HG02973 (cell line): ENCODE results near the gene CHST15.

ENCODE experiments used
- ATAC-seq: cut with Tn5 transposase; IDR thresholded peaks from one replicate; pipeline ENCODE4 v1.9.1; 2021; ENCODE audit warnings: moderate library complexity; ENCODE audit not compliant: unreplicated experiment

The CHST15 gene

DNA sequence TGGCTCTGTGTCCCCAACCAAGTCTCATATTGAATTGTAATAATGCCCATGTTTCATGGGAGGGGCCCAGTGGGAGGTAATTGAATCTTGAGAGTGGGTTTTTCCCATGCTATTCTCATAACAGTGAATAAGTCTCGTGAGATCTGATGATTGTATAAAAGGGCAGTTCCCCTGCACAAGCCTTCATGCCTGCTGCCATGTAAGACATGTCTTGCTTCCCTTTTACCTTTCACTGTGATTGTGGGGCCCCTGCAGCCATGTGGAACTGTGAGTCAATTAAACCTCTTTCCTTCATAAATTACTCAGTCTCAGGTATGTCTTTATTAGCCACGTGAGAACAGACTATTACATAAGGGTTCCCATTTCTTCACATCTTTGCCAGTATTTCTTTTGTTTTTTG is 104.7 kb downstream of the CHST15 start:
- ATAC-seq, result no peak

DNA sequence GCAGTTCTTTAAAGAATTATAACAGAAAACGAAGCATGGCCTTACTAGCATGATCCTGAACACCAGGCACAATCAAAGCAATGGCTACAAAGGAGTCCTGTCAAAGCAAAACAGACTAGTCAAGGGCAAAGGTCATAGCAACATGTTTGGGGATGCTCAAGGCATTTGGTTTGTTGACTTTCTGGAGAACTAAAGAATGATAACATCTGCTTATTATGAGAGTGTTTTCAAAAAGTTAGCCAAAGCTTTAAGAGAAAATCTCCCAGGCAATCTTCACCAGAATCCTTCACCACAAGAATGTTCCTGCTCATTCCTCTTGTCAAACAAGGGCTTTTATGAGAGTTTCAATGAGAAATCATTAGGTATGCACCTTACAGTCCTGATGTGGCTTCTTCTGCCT is 106.7 kb downstream of the CHST15 start:
- no peak for ATAC-seq

DNA sequence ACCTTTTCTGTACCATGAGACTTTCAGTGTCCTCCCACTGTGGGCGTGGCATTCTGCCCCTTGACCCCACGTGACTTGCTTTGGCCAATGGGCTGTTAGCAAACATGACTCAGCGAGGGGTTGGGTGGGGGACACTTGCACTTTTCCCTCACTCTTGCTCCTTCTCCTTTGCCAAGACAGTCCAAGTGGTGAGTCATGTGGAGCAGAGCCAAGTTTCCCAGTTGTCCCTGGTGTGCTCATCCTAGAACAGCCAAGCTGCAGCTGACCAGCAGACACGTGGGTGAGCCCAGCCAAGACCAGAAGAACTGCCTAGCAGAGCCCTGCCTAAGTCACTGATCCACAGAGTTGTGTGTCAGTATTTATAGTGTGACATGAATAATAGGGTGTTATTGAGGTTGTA is 119.0 kb downstream of the CHST15 start:
- ATAC-seq, result no peak

DNA sequence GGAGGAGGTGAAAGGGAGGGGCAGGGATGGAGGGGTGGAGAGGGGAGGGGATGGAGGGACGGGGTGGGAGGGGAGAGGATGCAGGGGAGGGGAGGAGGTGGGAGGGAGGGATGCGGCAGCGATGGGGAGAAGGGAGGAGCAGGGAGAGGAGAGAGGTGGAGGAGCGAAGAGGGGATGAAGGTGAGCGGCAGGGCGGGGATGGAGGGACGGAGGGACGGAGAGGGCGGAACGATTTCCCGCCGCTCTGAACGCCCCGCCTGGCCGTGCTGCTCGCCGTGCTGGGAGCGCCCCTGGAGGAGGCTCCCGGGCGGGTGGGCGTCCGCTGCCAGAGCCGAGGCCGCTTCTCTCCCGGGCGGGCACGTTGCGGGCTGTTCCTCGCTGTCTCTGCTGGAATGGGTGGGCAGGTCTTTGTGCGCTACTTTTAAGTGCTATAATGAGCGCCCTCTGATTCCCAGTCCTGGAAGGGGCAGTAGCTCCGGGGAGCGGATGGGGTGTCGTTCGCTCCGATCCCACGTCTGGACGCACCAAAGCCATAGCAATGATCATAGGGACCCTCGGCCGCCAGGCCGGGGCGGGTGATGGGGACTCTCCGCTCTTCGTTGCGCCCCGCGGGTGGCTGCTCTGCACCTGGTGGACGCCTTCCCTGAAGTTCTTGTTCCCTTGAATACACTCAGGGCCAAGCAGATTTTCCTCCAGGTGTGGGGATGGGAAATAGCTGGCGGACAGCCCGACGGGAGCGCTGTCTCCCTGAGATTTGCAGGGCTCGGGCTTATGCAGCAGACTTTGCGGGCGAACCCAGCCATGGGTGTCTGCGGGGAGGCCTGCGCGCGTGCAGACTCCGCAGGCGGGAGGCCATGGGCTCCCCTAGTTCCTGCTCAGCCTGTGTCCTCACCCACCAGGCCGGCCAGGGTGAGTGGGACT is 120.7 kb downstream of the CHST15 start:
- no peak for ATAC-seq

DNA sequence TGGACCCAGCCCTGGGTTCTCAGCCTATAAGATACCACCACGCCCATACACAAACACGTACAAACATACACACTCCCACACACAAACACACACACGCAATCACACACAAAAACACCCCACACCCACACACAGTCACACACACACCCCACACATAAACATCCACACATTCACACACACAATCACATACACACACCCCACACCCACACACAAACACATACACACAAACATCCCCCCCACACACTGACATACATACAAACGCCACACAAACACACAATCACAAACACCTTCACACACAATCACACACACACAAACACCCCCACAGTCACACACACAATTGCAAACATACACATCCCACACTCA is 122.5 kb downstream of the CHST15 start:
- ATAC-seq, result no peak

DNA sequence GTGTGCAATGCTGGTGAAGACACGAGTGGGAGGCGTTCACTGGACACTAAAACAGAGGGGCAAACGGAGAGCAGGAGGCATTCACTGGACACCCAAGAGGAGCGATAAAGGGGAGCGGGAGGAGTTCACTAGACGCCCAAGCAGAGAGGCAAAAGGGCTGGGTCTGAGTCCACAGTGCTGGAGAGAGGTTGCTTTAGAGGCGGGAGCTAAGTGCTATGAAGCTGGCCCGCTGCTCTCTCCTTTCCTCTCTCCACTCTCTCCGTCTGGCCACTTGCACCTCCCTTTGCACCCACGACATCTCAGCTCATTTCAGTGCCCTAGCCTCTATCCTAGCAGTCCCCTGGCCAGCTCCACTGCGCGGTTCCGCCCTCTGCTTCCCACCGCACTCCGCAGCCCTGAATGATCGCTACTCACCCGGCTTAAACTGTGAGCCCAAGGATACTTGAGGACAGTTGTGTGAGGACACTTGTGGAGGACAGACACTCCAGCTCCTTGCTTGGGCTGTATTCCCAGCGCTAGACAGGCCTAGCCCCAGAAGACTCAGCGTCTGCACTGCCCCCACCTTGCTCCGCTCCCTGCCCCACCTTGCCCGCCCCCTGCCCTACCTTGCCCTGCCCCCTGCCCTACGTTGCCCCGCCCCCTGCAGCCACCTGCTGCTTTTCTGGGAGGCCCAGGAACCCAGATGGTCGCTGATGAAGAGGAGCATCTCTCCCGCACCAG is 123.0 kb downstream of the CHST15 start:
- no peak for ATAC-seq

DNA sequence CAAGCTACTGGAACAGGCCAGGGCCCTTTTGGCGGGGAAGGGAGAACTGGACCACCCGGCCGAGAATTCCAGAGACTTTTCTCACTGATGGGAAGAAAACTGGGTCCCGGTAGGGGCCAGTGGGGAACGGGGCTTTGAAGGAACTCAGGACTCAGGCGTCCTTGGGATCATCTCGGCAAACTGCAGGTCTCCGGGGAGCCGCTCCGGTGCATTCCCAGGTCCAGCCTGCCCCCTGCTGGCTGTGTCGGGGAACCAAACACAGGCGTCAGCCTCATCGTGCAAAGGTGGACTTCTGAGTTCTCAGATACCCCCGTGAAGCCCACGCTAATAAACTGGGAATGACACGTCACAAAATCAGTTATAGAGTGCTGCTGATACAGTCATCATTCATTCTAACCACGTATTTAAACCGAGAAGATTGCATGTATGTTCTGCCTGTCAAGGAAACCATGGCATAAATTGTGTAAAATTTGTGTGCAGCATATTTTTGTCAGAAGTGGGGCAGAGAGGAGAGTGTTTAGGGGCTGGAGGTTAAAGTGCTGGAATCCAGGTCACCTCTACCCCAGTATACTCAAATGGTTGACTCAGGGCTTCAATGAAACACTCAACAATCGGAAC is 125.7 kb downstream of the CHST15 start:
- ATAC-seq, result no peak

DNA sequence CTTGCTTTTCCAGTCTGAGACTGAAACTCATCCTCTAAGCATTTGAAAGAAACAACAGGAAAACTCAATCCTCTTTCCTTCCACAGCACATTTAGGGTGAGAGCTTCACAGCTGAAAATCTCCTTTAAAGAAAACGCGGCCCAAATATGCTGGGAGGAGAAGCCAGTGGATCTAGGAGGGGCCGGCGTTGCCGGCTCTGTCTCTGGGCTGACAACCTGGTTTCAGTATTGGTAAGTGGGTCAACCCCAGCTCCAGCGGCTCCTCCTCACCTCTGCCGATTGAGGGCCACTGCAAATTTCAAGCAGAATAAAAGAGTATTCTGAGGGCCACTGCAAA is 126.5 kb downstream of the CHST15 start:
- ATAC-seq, result no peak

DNA sequence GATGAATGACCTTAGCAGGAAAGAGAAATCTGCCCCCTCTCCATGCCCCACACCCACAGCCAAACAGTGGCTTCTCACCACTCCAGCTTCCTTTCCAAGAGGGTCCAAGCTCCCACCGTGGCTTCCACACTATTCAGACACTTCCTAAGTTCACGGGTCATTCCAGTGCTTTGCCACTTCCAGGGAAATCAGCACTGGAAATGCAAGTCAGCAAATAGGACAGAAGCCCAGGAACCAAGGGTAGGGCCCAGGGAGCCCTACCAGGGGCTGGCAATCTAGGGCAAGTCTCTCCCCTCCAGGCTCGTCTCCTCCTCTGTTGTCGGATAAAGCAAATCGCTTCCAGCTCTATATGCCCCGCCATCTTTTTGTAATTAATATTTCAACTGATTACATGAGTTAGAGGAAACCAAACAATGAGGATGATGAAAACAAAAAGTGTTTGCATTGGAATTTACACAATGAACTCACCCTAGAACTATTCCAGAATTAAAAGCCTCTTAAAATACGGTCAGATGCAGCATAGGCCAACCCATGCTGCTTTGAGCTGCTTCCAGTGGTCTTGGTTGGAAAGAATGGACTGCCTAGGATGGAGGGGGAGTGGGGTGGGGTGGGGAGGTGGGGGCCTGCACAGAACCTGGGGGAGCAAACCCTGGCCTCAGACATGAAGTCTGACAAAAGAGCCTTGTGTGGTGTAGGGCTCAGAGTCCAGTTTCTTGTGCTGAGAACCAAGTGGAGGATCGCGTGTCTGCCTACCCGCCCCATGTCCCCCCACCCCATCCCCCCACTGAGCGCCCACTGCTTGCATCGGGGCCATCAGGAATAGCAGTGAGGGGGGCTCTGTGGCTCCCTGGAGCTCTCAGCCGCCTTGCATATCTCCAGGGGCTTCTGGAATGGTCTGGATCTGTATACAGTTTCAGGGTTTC is 127.2 kb downstream of the CHST15 start:
- no peak for ATAC-seq

DNA sequence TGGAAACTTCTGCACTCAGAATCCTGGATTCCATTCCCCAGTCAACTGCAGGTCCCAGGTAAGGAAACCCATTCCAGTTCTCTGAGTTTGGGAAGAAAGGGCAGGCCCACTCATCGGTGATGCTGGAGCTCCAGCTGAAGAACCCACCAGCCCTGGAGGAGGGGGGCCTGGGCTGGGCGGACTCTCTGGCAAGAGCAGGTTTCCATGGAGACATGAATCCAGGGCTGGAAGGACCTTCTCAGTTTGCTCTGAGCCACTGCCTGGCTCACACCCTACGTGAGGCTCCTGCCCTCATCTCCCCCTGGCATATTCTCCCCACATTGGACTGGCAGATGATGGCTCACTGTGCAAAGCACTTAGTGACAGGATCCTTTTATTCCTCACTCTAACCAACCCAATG is 128.4 kb downstream of the CHST15 start:
- ATAC-seq, result no peak

DNA sequence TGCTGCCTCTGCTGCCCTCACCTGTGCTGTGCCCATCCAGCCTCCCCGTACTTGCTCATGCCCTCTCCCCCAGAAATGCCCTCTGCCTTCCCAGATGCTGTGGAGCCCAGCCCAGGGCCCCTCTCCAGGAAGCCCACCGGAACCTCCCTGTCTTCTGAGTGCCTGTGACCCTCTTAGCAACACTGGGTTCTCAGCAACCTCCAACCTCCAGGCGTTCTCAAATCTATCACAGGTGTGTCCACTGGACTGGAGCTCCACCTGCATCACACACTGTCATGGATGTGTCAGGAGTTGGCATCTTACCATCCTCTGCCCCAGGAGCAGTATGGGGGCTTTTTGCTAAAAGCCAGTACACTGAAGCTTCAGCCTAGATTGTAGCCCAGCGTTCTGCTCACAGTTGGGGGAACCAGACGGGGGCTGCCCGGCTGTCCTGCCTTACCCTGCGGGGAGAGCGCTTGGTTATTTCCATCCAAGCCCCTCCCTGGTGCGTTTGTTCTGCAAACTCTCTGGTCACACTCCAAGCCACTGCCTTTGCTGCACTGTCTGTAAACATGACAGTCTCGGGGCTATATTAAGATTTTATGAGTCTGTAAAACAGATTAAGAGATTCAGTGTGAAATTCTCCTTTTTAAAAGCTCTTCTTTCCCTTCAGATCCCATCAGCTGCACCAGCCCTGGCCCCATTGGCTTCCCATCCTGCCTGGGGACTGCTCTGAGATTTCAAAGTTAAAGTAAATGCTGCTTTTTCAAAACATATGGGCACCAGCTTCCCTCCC is 130.5 kb downstream of the CHST15 start:
- ATAC-seq, result no peak

DNA sequence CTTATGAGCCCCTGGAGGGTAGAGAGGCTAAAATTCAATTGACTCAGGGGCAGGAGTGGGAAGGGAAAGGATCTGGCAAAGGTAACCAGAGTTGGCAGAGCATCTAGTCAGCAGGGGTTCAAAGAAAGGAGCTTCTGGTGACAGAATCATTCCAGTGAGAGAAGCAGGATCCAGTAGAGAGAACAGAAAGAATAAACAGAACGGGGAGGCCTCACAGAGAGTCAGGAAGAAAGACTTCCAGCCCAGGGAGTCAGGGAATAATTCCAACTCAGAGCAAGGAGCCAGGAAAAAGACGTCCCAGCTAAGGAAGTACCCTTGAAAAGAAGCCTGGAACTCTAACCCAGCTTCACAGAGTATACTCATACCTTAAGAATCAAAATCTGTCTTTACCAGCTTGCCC is 135.2 kb downstream of the CHST15 start:
- ATAC-seq, result no peak
